Daoy (cell line): ENCODE data around the gene RNF214. TPM values are rescaled to one million over a fixed set of nuclear protein-coding genes. Genes with fewer than 3 reads are reported as not detected.
"Not testable (repeated sequence)": the region's sequence is repeated elsewhere in the genome, so short reads cannot be mapped to it uniquely, and the experiment has no call there.

Source experiments
- DNase-seq: peaks from one replicate; pipeline ENCODE4 v3.0.0-alpha.2; 2015; ENCODE audit warnings: low read depth
- total RNA-seq: library from RNA; depleted of rRNA; stranded (reverse); fragments of >200 nt; shearing (Covaris generic); gene quantifications from 2 replicates; pipeline ENCODE4 v1.2.3, GENCODE V29; 2014

RNF214 gene
- total RNA-seq, 1 experiment from 2014 or later, result 7.6 TPM

DNA sequence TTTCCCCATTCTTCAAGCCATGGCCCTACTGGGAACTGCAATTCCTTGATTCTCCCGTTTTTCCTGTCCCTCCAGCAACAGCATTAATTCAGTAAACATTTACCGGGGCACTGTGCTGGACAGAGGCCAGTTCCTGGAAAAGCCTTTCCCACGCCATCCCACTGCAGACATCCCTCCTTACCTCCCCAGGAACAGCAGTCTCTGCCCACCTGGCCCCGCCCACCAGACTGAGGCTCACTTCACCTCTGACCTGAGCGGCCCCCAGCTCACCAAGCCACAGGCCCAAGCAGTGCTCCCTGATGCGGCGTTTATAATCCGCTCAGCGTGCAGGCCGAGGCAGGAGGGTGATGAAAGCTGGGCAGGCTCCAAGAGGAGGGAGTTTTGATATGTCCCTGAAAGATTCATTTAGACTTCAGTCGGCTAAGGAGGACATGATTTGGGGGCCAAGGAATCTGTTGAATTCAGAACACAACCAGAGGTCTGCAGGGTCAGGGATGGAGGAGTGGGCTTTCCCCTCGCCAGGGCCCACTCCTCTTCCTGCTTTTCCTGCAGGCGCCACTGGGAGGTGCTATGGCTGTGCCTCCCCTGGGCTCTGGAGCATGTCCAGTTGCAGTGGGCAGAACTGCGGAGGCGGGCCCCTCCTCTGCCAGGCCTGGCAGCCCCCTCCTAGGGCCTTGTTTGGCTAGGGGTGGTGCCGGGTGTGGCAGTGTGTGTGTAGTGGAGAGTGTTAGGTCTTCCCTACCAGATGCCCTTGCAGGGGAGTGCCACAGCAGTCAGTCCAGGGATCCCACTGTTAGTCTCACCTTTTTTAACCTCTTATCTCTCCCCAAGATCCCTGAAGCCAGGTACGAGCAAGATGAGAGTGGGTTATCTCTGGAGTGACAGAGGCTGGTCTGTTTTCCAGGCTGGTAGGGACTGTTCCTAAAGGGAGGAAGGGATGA is 34.7 kb upstream of the RNF214 start:
- peak; percentile 28 for DNase-seq

- DNase-seq, result no peak
Observed at GRCh38 chr11:117198613-117199012, 33.9 kb upstream of the RNF214 start.

- DNase-seq, result peak; percentile 81
Observed at GRCh38 chr11:117199053-117199915, 33.2 kb upstream of the RNF214 start, which contains the start of gene TAGLN. TSS of gene TAGLN (plus strand) at chr11:117199370. CDS start at chr11:117203014, 3,644 bp downstream.

DNA sequence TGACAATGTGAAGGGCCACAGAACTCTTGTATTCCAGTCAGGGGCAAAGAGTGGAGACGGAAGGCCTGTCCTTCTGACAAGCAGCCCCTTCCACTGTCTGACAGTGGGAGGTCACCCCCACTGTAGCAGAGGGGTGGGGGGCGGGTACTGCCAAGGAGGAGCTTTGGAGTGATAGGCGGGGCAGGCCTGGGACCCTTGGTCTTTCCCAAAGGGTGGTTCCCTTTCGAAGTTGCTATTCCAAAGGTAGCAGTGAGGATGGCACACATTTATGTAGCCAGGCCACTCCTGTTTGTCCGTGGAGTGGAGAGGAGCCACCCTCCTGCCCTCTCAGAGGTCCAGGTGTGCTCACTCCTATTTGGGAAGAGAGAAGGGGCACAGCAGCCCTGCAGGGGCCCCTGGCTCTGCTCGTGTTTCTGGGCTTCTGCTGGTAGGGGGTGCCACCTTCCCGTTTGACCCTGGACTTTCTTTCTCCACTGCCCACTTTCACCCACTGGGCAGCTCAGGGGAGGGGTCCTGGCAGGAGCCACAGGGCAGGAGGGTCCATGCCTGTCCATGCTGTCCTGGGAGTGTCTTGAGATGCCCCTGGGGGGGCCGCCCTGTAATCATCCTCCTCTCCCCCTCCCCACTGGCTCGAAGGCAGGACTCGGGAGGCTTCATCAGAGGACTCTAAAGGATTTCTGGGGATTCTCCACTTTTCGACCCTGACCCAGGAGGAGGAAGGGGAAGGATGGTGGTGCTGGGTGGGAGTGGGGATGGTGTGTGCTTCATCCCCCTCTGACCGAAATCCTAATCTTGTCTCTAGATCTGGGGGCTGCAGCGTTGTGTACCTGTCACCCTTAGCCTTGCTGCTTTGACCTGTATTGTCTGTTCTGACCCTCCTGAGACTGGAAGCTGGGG is 32.3 kb upstream of the RNF214 start:
- no peak for DNase-seq

- no peak for DNase-seq
Observed at GRCh38 chr11:117200813-117201657, 31.4 kb upstream of the RNF214 start.

DNA sequence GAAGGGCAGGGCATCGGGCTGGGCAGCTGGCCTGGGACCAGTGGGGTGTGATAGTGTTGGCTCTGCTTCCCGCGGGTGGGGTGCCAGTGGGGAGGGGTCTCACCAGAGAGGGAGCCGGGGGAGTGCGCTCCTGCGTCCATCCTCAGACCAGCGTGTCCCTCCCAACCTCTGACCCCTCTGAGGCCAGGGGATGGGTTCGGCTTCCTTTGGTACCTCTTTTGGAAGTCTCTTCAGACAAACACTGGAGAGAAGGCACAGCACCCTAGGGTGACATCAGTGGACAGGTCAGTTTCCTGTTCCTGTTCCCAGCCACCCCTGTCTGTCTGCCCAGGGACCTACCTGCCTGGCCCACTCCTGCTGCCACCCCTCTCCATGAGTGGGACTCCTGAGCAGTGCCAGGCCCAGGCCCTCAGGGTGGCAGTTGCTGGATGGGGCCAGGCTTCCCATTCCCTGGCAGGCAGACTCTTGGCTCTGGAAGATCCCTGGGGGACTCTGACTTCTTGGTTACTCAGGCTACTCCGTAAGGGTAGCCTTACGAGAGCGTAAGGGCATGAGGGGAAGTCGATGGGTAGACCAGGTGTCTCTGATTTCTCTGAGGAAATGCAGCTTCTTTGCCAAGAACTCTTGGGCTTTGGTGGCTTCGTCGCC is 30.7 kb upstream of the RNF214 start:
- no peak for DNase-seq

GRCh38 chr11:117202386-117203068 is 29.9 kb upstream of the RNF214 start:
- no peak for DNase-seq

DNA sequence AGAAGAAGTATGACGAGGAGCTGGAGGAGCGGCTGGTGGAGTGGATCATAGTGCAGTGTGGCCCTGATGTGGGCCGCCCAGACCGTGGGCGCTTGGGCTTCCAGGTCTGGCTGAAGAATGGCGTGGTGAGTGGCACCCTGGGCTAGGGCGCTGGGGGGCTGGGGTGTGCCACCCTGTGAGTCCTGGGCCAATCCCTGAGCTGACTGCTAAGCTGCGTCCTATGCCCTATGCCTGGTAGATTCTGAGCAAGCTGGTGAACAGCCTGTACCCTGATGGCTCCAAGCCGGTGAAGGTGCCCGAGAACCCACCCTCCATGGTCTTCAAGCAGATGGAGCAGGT is 29.4 kb upstream of the RNF214 start:
- no peak for DNase-seq

GRCh38 chr11:117204283-117205080 is 28.0 kb upstream of the RNF214 start:
- no peak for DNase-seq

- DNase-seq, result no peak
Observed at GRCh38 chr11:117205211-117205818, 27.2 kb upstream of the RNF214 start.

DNA sequence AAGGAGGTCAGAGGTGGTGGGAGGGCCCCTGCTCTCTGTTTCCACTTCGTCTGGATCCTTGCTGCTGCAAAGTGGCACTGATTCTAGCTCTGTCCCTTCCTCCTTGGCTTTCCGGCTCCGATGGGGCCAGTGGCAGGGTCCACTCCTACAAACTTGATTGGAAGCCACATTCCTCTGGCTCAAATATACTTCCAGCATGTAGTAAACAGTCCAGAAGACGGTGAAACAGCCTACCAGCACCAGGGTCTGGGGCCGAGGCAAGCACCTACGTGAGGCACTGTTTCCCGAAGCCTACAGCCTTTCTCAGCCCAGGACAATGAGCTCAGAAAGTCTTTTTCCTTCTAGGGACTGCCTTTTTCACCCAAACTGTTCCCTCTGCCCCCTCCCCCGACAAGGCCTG is 26.4 kb upstream of the RNF214 start:
- not testable (repeated sequence) for DNase-seq

DNA sequence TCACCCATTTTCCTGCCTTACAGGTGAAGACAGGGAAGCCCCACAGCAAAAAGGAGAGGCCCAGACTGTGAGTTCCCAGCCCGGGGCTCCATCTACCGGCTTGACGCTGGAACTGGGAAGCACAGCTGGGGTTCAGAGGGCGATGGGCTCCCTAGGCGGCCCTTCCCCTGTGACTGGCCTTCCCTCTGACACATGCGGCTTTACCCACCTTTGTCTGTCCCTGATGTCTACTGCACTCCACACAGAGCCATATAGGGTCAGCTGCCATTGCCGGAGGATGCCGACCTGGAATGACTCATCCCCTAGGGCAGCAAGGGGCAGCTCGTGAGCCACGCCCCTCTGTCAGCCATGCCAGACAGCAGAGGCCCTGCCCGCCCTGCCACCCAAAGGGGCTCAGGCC is 25.6 kb upstream of the RNF214 start:
- peak; percentile 24 for DNase-seq

GRCh38 chr11:117207481-117207880 is 25.0 kb upstream of the RNF214 start:
- DNase-seq, result not testable (repeated sequence)

- DNase-seq, result not testable (repeated sequence)
Observed at GRCh38 chr11:117208710-117209109, 23.8 kb upstream of the RNF214 start.

DNA sequence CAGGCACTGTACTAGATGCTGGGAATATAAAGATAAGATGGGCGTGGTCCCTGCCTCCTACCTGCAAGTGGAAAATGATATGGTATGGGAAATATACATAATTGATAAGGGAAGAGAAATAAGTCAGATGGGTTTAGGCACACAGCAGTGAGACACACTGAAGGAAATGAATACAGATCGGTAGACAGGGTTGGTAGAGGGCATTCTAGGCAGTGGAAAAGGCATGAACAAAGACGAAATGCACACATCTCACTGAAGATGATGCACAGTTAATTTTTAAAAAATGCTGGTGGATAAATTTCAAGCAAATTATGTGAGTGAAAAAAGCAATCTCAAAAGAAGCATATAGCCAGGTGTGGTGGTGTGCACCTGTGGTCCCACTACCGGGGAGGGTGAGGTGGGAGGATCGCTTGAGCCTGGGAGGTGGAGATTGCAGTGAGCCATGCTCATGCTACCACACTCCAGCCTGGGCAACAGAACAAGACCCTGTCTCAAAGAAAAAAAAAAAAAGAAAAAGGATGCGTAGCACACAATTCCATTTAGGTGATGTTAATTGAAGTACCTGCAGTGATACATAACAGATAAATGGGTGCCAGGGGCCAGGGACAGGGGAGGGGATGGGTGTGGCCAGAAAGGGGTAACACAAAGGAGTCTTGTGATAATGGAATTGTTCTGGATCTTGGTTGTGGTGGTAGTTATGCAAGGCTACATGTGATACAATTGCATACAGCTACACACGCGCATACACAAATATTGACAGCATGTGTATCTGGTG is 22.9 kb upstream of the RNF214 start:
- DNase-seq, result not testable (repeated sequence)

DNA sequence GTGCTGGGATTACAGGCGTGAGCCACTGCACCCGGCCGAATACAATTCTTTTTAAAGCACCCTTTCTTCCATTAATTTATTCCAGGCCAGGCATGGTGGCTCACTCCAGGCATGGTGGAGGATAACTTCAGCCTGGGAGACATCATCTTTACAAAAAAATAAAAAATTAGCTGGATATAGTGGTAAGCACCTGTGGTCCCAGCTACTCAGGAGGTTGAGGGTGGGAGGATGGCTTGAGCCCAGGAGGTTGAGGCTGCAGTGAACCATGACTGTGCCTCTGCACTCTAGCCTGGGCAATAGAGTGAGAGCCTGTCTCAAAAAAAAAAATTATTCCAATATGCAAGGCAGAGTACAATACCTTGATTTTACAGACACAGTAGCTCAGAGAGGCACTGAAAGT is 21.9 kb upstream of the RNF214 start:
- DNase-seq, result no peak

GRCh38 chr11:117212697-117213355 is 19.6 kb upstream of the RNF214 start:
- DNase-seq, result no peak
